ENCODE measurements around the gene GPR39. TPM values are rescaled to one million over a fixed set of nuclear protein-coding genes. Genes with fewer than 3 reads are reported as not detected.

The GPR39 gene
- total and polyA plus RNA-seq, 5 experiments from 2014 or later: not detected

- ATAC-seq (no peak), DNase-seq (no peak)
- POLR2A ChIA-PET: no interaction called here
- H3K27ac Mint-ChIP-seq: no peak overlapping the region
- H3K27me3 Mint-ChIP-seq: peaks cover 0 to 5% (median 0%) of the 10 kb centered on the region in 5 donors
- peaks cover 0 to 4% (median 0%) of the 10 kb centered on the region in 3 donors for H3K36me3 Mint-ChIP-seq
- H3K4me3 Mint-ChIP-seq: no peak overlapping the region
- H3K4me1 Mint-ChIP-seq: no peaks in the 10 kb centered on the region
- H3K9me3 Mint-ChIP-seq: peaks cover 4 to 41% (median 10%) of the 10 kb centered on the region in 9 donors
These were observed 121.8 kb downstream of the GPR39 start for GRCh38 chr2:132538331-132538855.

GRCh38 chr2:132540166-132540565 is 123.6 kb downstream of the GPR39 start:
- no peak for ATAC-seq
- H3K4me3 Mint-ChIP-seq: no peak overlapping the region
- H3K27me3 Mint-ChIP-seq: peaks cover 0 to 5% (median 0%) of the 10 kb centered on the region in 5 donors
- peaks cover 0 to under 1% (median 0%) of the 10 kb centered on the region in 3 donors for H3K36me3 Mint-ChIP-seq
- POLR2A ChIA-PET: no interaction called here
- H3K9me3 Mint-ChIP-seq: peaks cover 2 to 46% (median 12%) of the 10 kb centered on the region in 9 donors
- no peak overlapping the region for H3K27ac Mint-ChIP-seq
- DNase-seq: no peak
- H3K4me1 Mint-ChIP-seq: no peaks in the 10 kb centered on the region

- POLR2A ChIA-PET: no interaction called here
- DNase-seq (no peak), ATAC-seq (no peak)
- peaks cover 0 to 17% (median 2%) of the 10 kb centered on the region in 9 donors for H3K9me3 Mint-ChIP-seq
- no peaks in the 10 kb centered on the region for H3K36me3 Mint-ChIP-seq
- H3K27me3 Mint-ChIP-seq: peaks cover 0 to 5% (median 1%) of the 10 kb centered on the region in 5 donors
- no peaks in the 10 kb centered on the region for H3K4me1 Mint-ChIP-seq
- no peak overlapping the region for H3K27ac Mint-ChIP-seq
- no peak overlapping the region for H3K4me3 Mint-ChIP-seq
These were observed 126.5 kb downstream of the GPR39 start for GRCh38 chr2:132542953-132543569.

GRCh38 chr2:132544006-132544630 is 127.5 kb downstream of the GPR39 start:
- POLR2A ChIA-PET: no interaction called here
- no peak for DNase-seq
- Mint-ChIP-seq H3K4me3 (no peak overlapping the region), H3K27ac (no peak overlapping the region), H3K9me3 (peaks cover 0 to 13% (median 2%) of the 10 kb centered on the region in 9 donors), H3K36me3 (no peaks in the 10 kb centered on the region), H3K4me1 (no peaks in the 10 kb centered on the region), H3K27me3 (peaks cover 0 to 12% (median 5%) of the 10 kb centered on the region in 5 donors)
- no peak for ATAC-seq

- Mint-ChIP-seq H3K9me3 (peaks cover 0 to 13% (median 2%) of the 10 kb centered on the region in 9 donors), H3K4me1 (no peaks in the 10 kb centered on the region), H3K27me3 (peaks cover 0 to 15% (median 0%) of the 10 kb centered on the region in 5 donors), H3K4me3 (no peak overlapping the region), H3K27ac (peak overlapping the region in 1 of 10 donors; percentile 7), H3K36me3 (no peaks in the 10 kb centered on the region)
- ATAC-seq (no peak), DNase-seq (peak in 2 of 10 donors; percentile 5 to 10)
- POLR2A ChIA-PET: no interaction called here
These were observed 130.6 kb downstream of the GPR39 start for GRCh38 chr2:132547090-132547687.

GRCh38 chr2:132549935-132550670 is 133.5 kb downstream of the GPR39 start:
- H3K36me3 Mint-ChIP-seq: no peaks in the 10 kb centered on the region
- H3K27me3 Mint-ChIP-seq: peaks cover 0 to 15% (median 1%) of the 10 kb centered on the region in 5 donors
- POLR2A ChIA-PET: no interaction called here
- no peak for DNase-seq
- ATAC-seq: no peak
- H3K4me3 Mint-ChIP-seq: no peak overlapping the region
- no peaks in the 10 kb centered on the region for H3K9me3 Mint-ChIP-seq
- no peak overlapping the region for H3K27ac Mint-ChIP-seq
- no peaks in the 10 kb centered on the region for H3K4me1 Mint-ChIP-seq

GRCh38 chr2:132550946-132551345 is 134.3 kb downstream of the GPR39 start:
- no peak overlapping the region for H3K4me3 Mint-ChIP-seq
- POLR2A ChIA-PET: no interaction called here
- H3K36me3 Mint-ChIP-seq: no peaks in the 10 kb centered on the region
- peaks cover 0 to 15% (median 1%) of the 10 kb centered on the region in 5 donors for H3K27me3 Mint-ChIP-seq
- H3K9me3 Mint-ChIP-seq: peaks cover 0 to 2% (median 0%) of the 10 kb centered on the region in 9 donors
- DNase-seq (no peak), ATAC-seq (no peak)
- no peaks in the 10 kb centered on the region for H3K4me1 Mint-ChIP-seq
- H3K27ac Mint-ChIP-seq: no peak overlapping the region

GRCh38 chr2:132557694-132558093 is 141.1 kb downstream of the GPR39 start:
- Mint-ChIP-seq H3K27me3 (peaks cover 0 to 6% (median 0%) of the 10 kb centered on the region in 5 donors), H3K4me3 (no peak overlapping the region), H3K27ac (no peak overlapping the region), H3K36me3 (no peaks in the 10 kb centered on the region), H3K9me3 (peaks cover 0 to 17% (median 2%) of the 10 kb centered on the region in 9 donors), H3K4me1 (no peaks in the 10 kb centered on the region)
- no peak for DNase-seq
- POLR2A ChIA-PET: no interaction called here
- ATAC-seq: no peak

- no peaks in the 10 kb centered on the region for H3K4me1 Mint-ChIP-seq
- H3K9me3 Mint-ChIP-seq: peaks cover 0 to 17% (median 2%) of the 10 kb centered on the region in 9 donors
- H3K27ac Mint-ChIP-seq: no peak overlapping the region
- H3K4me3 Mint-ChIP-seq: no peak overlapping the region
- no peaks in the 10 kb centered on the region for H3K36me3 Mint-ChIP-seq
- no peak for ATAC-seq
- no peak for DNase-seq
- POLR2A ChIA-PET: no interaction called here
- H3K27me3 Mint-ChIP-seq: peaks cover 0 to 6% (median 0%) of the 10 kb centered on the region in 5 donors
These were observed 142.7 kb downstream of the GPR39 start for GRCh38 chr2:132559326-132559725.

GRCh38 chr2:132559921-132560320 is 143.3 kb downstream of the GPR39 start:
- peaks cover 0 to 6% (median 0%) of the 10 kb centered on the region in 5 donors for H3K27me3 Mint-ChIP-seq
- no peak for DNase-seq
- no peaks in the 10 kb centered on the region for H3K4me1 Mint-ChIP-seq
- POLR2A ChIA-PET: no interaction called here
- no peaks in the 10 kb centered on the region for H3K36me3 Mint-ChIP-seq
- ATAC-seq: no peak
- H3K27ac Mint-ChIP-seq: no peak overlapping the region
- H3K9me3 Mint-ChIP-seq: peaks cover 0 to 17% (median 3%) of the 10 kb centered on the region in 9 donors
- H3K4me3 Mint-ChIP-seq: no peak overlapping the region

GRCh38 chr2:132560562-132560961 is 144.0 kb downstream of the GPR39 start:
- no peaks in the 10 kb centered on the region for H3K36me3 Mint-ChIP-seq
- POLR2A ChIA-PET: no interaction called here
- H3K27me3 Mint-ChIP-seq: peaks cover 0 to 6% (median 0%) of the 10 kb centered on the region in 5 donors
- ATAC-seq (no peak), DNase-seq (no peak)
- H3K27ac Mint-ChIP-seq: no peak overlapping the region
- no peak overlapping the region for H3K4me3 Mint-ChIP-seq
- peaks cover 0 to 17% (median 3%) of the 10 kb centered on the region in 9 donors for H3K9me3 Mint-ChIP-seq
- no peaks in the 10 kb centered on the region for H3K4me1 Mint-ChIP-seq

GRCh38 chr2:132562245-132562644 is 145.6 kb downstream of the GPR39 start:
- no peak for DNase-seq

More at GRCh38 chr2:132562245-132562644, 145.6 kb downstream of the GPR39 start:
- ATAC-seq: no peak
- no peaks in the 10 kb centered on the region for H3K36me3 Mint-ChIP-seq
- peaks cover 0 to 6% (median 0%) of the 10 kb centered on the region in 5 donors for H3K27me3 Mint-ChIP-seq
- no peak overlapping the region for H3K27ac Mint-ChIP-seq
- no peaks in the 10 kb centered on the region for H3K4me1 Mint-ChIP-seq
- H3K4me3 Mint-ChIP-seq: no peak overlapping the region
- H3K9me3 Mint-ChIP-seq: peaks cover 0 to 17% (median 3%) of the 10 kb centered on the region in 9 donors
- POLR2A ChIA-PET: no interaction called here
